Tibial artery (tissue), 4 donors: Measurements from ENCODE around the gene ANKRD42.
A peak's percentile ranks its signal among the peaks of the same experiment; 100 is the strongest.

Experiments
- DNase-seq, 2 donors: peaks; one replicate each; pipeline ENCODE4 v3.0.0-alpha.2; 2019
- H3K27ac ChIP-seq, 2 donors: fragments of 200-600 bp; sonication (generic) in 1 of 2; 1 replicate in 1 of 2; 2 replicates in 1 of 2; pipeline ENCODE4 v1.5.1; 2018 to 2019; ENCODE audit warnings: mild to moderate bottlenecking in 1 of 2
- H3K27me3 ChIP-seq, 2 donors: fragments of 200-600 bp; sonication (generic) in 1 of 2; one replicate each; pipeline versions ENCODE4 v1.5.1 to v1.6.0; 2016 to 2019
- H3K36me3 ChIP-seq, 3 donors: fragments of 200-600 bp; sonication (generic) in 2 of 3; one replicate each; pipeline ENCODE4 v1.5.1; 2016 to 2019; ENCODE audit warnings: mild to moderate bottlenecking in 2 of 3
- H3K4me1 ChIP-seq, 4 donors: fragments of 200-600 bp; sonication (generic) in 2 of 4; 1 replicate in 3 of 4; 2 replicates in 1 of 4; pipeline ENCODE4 v1.5.1; 2016 to 2019
- H3K4me3 ChIP-seq, 2 donors: fragments of 200-600 bp; sonication (generic) in 1 of 2; 1 replicate in 1 of 2; 2 replicates in 1 of 2; pipeline ENCODE4 v1.5.1; 2018 to 2019; ENCODE audit warnings: mild to moderate bottlenecking in 2 of 2
- H3K9me3 ChIP-seq, 3 donors: fragments of 200-600 bp; sonication (generic) in 1 of 3; one replicate each; pipeline ENCODE4 v1.5.1; 2016 to 2019
- CTCF ChIP-seq, 2 experiments: fragments of 200-600 bp in 1 of 2; fragments of 450-650 bp in 1 of 2; IDR thresholded peaks; one replicate each; pipeline ENCODE4 v1.5.1; 2017 to 2019; ENCODE audit warnings: antibody characterized with exemption in 2 of 2, mild to moderate bottlenecking in 1 of 2, moderate library complexity in 1 of 2
- intact Hi-C: fragments of 100-400 bp; cut with DNase I; formaldehyde crosslinking; loops from one replicate; pipeline ENCODE4 v1.15.0; 2023; ENCODE audit warnings: low total_unique reads

Gene ANKRD42

GRCh38 chr11:83284501-83285150 is 91.1 kb downstream of the ANKRD42 start:
- H3K27me3 ChIP-seq: no peaks in the 10 kb centered on the region
- H3K9me3 ChIP-seq: no peaks in the 10 kb centered on the region
- H3K4me1 ChIP-seq: peaks cover 0 to 39% (median 21%) of the 10 kb centered on the region in 4 donors
- TF ChIP-seq CTCF (IDR thresholded peaks at IDR 0.05): no peak
- H3K4me3 ChIP-seq: peak overlapping the region; percentile 70 to 84
- H3K27ac ChIP-seq: peak overlapping the region; percentile 96 to 97
- H3K36me3 ChIP-seq: no peaks in the 10 kb centered on the region
- DNase-seq: no peak
- intact Hi-C loops: loop anchor here (10.0 kb wide), 2 partner anchors 90 to 380 kb away; partner anchors contain the start of genes ANKRD42, DDIAS and PRCP

GRCh38 chr11:83285151-83285770 is 91.7 kb downstream of the ANKRD42 start:
- intact Hi-C loops: loop anchor here (10.0 kb wide), 2 partner anchors 90 to 380 kb away; partner anchors contain the start of genes ANKRD42, DDIAS and PRCP
- H3K27ac ChIP-seq: peak overlapping the region; percentile 96 to 97
- H3K36me3 ChIP-seq: no peaks in the 10 kb centered on the region
- DNase-seq: no peak
- H3K4me3 ChIP-seq: peak overlapping the region; percentile 70 to 84
- no peaks in the 10 kb centered on the region for H3K27me3 ChIP-seq
- H3K9me3 ChIP-seq: no peaks in the 10 kb centered on the region
- no peak for TF ChIP-seq CTCF (IDR thresholded peaks at IDR 0.05)
- H3K4me1 ChIP-seq: peaks cover 0 to 39% (median 21%) of the 10 kb centered on the region in 4 donors

- Histone ChIP-seq H3K27ac (peak within 1 kb of the TSS; percentile 96 to 97), H3K4me3 (peak within 1 kb of the TSS; percentile 70 to 84), H3K36me3 (no peaks in the 10 kb centered on the region), H3K4me1 (peaks cover 0 to 39% (median 17%) of the 10 kb centered on the region in 4 donors), H3K27me3 (no peaks in the 10 kb centered on the region), H3K9me3 (no peaks in the 10 kb centered on the region)
- no peak for TF ChIP-seq CTCF (IDR thresholded peaks at IDR 0.05)
- intact Hi-C loops: loop anchor here (10.0 kb wide), 2 partner anchors 91 to 381 kb away; partner anchors contain the start of genes ANKRD42, DDIAS and PRCP
- peak; percentile 96 to 98 for DNase-seq
Observed at GRCh38 chr11:83285771-83286528, 92.4 kb downstream of the ANKRD42 start, which contains the start of gene CCDC90B. TSS of gene CCDC90B (minus strand) at chr11:83286367. CDS start at chr11:83285972, 395 bp downstream.

- H3K4me3 ChIP-seq: no peak overlapping the region
- peaks cover 0 to 24% (median 15%) of the 10 kb centered on the region in 4 donors for H3K4me1 ChIP-seq
- no peak for TF ChIP-seq CTCF (IDR thresholded peaks at IDR 0.05)
- intact Hi-C loops: loop anchor here (10.0 kb wide), 2 partner anchors 93 to 383 kb away; partner anchors contain the start of genes ANKRD42, DDIAS and PRCP
- H3K36me3 ChIP-seq: no peaks in the 10 kb centered on the region
- no peak for DNase-seq
- H3K9me3 ChIP-seq: no peaks in the 10 kb centered on the region
- no peak overlapping the region for H3K27ac ChIP-seq
- H3K27me3 ChIP-seq: no peaks in the 10 kb centered on the region
Observed at GRCh38 chr11:83287631-83288030, 94.1 kb downstream of the ANKRD42 start.

GRCh38 chr11:83292709-83293456 is 99.4 kb downstream of the ANKRD42 start:
- TF ChIP-seq CTCF (IDR thresholded peaks at IDR 0.05): peak; percentile 57 to 63
- Histone ChIP-seq H3K27ac (no peak overlapping the region), H3K36me3 (no peaks in the 10 kb centered on the region), H3K27me3 (no peaks in the 10 kb centered on the region), H3K9me3 (no peaks in the 10 kb centered on the region), H3K4me1 (no peaks in the 10 kb centered on the region), H3K4me3 (no peak overlapping the region)
- no peak for DNase-seq
- intact Hi-C loops: loop anchor here (10.0 kb wide), 2 partner anchors 432 to 522 kb away; no protein-coding TSS in a partner anchor
